HCT116 (cell line): ENCODE results near the gene ACHE. TPM values are rescaled to one million over a fixed set of nuclear protein-coding genes. Genes with fewer than 3 reads are reported as not detected.

Experiments used
- ATAC-seq: fragments of 200-7000 bp; cut with Tn5 transposase; 2 replicates; pipeline ENCODE4 v1.9.1; 2020; ENCODE audit warnings: mild to moderate bottlenecking, moderate library complexity
- BruUV-seq: library from RNA; stranded (reverse); fragments of 400-500 nt; replicated peaks from 2 replicates; lab custom pipeline; 2021; lab: Mats Ljungman, UMichigan
- CTCF ChIA-PET: fragments of 300-600 bp; sonication (Branson Sonifier 250); formaldehyde crosslinking; loops from one replicate; lab custom pipeline; 2021; ENCODE audit warnings: antibody characterized with exemption; lab: Charles Lee
- POLR2A ChIA-PET: fragments of 300-600, 350-600 bp; sonication (Branson Sonifier 250); formaldehyde crosslinking; loops from one replicate; lab custom pipeline; 2021; ENCODE audit warnings: antibody characterized with exemption; lab: Charles Lee
- RAD21 ChIA-PET, 2 experiments: fragments of 300-600 bp; sonication (Branson Sonifier 250); formaldehyde crosslinking; loops; one replicate each; lab custom pipeline; 2023; ENCODE audit warnings: low total read pairs in 2 of 2; ENCODE audit not compliant: uncharacterized antibody in 2 of 2, unreplicated experiment in 2 of 2, low non-redundant PET in 1 of 2; lab: Charles Lee
- DNase-seq: peaks from one replicate; pipeline ENCODE4 v3.0.0-alpha.2; 2010; ENCODE audit warnings: low read depth, low spot score
- H2AFZ ChIP-seq: fragments of 200-600 bp; shearing (Covaris generic), sonication (generic); 2 replicates; pipeline ENCODE4 v1.6.1; 2017; ENCODE audit warnings: low read depth, mixed run types, mixed read lengths, antibody characterized with exemption, low read length; ENCODE audit not compliant: poor library complexity, severe bottlenecking
- H3K27ac ChIP-seq: 2 replicates; pipeline ENCODE4 v1.5.1; 2012; ENCODE audit warnings: low read depth, low read length
- H3K27me3 ChIP-seq: fragments of 200-600 bp; sonication (generic); 2 replicates; pipeline ENCODE4 v1.6.1; 2016; ENCODE audit warnings: mixed run types, low read length, mixed read lengths; ENCODE audit not compliant: insufficient read depth
- H3K36me3 ChIP-seq, 2 experiments: fragments of 200-500 bp in 1 of 2; fragments of 200-600 bp in 1 of 2; sonication (Bioruptor generic) in 1 of 2; sonication (generic) in 1 of 2; 2 replicates each; pipeline versions ENCODE4 v1.5.1 to v1.6.1; 2014 to 2016; ENCODE audit warnings: low read length in 2 of 2, inconsistent platforms in 1 of 2, mixed read lengths in 1 of 2, mixed run types in 1 of 2; ENCODE audit not compliant: insufficient read depth in 2 of 2, control insufficient read depth in 1 of 2
- H3K4me1 ChIP-seq, 2 experiments: fragments of 200-600 bp in 1 of 2; sonication (generic) in 1 of 2; 2 replicates each; pipeline versions ENCODE4 v1.5.1 to v1.6.1; 2012 to 2017; ENCODE audit warnings: low read length in 2 of 2, inconsistent platforms in 1 of 2, mild to moderate bottlenecking in 1 of 2, mixed read lengths in 1 of 2, mixed run types in 1 of 2, moderate library complexity in 1 of 2; ENCODE audit not compliant: insufficient read depth in 2 of 2, control insufficient read depth in 1 of 2
- H3K4me2 ChIP-seq: fragments of 200-600 bp; sonication (generic); 2 replicates; pipeline ENCODE4 v1.6.1; 2017; ENCODE audit warnings: mixed run types, low read length, mixed read lengths
- H3K4me3 ChIP-seq, 2 experiments: fragments of 200-600 bp in 1 of 2; sonication (generic) in 1 of 2; replicated peaks in 1 of 2; 2 replicates each; pipeline ENCODE4 v1.5.1; 2011 to 2016; ENCODE audit warnings: low read length in 2 of 2, control low read depth in 1 of 2, low read depth in 1 of 2, mild to moderate bottlenecking in 1 of 2, mixed read lengths in 1 of 2, mixed run types in 1 of 2
- H3K79me2 ChIP-seq: fragments of 200-600 bp; sonication (generic); 2 replicates; pipeline ENCODE4 v1.6.1; 2017; ENCODE audit warnings: mild to moderate bottlenecking, mixed run types, low read length, moderate library complexity, mixed read lengths; ENCODE audit not compliant: insufficient read depth
- H3K9ac ChIP-seq: fragments of 200-600 bp; sonication (generic); 2 replicates; pipeline ENCODE4 v1.6.1; 2016; ENCODE audit warnings: low read length, mixed read lengths
- H3K9me2 ChIP-seq: fragments of 200-600 bp; sonication (generic), shearing (Covaris generic); 2 replicates; pipeline ENCODE4 v1.6.1; 2017; ENCODE audit warnings: mixed run types, mild to moderate bottlenecking, moderate library complexity; ENCODE audit not compliant: insufficient read depth
- H3K9me3 ChIP-seq, 2 experiments: fragments of 200-500 bp in 1 of 2; fragments of 200-600 bp in 1 of 2; sonication (Bioruptor generic) in 1 of 2; sonication (generic) in 1 of 2; 2 replicates each; pipeline ENCODE4 v1.6.1; 2014 to 2017; ENCODE audit warnings: low read length in 2 of 2, mixed read lengths in 2 of 2, inconsistent platforms in 1 of 2, low read depth in 1 of 2, mild to moderate bottlenecking in 1 of 2, mixed run types in 1 of 2, moderate library complexity in 1 of 2; ENCODE audit not compliant: control insufficient read depth in 1 of 2, insufficient read depth in 1 of 2
- H4K20me1 ChIP-seq: fragments of 200-600 bp; sonication (generic), shearing (Covaris generic); 2 replicates; pipeline ENCODE4 v1.6.1; 2017; ENCODE audit warnings: mixed run types, mild to moderate bottlenecking, moderate library complexity; ENCODE audit not compliant: insufficient read depth
- CBX3 ChIP-seq: IDR thresholded peaks from 2 replicates; pipeline ENCODE4 v1.6.1; 2012; ENCODE audit warnings: low read depth
- CEBPB ChIP-seq: IDR thresholded peaks from 2 replicates; pipeline ENCODE4 v1.6.1; 2012; ENCODE audit warnings: low read depth
- CTCF ChIP-seq, 3 experiments: fragments of 200-600 bp in 1 of 3; sonication (generic) in 1 of 3; IDR thresholded peaks in 2 of 3; conservative IDR thresholded peaks in 1 of 3; 2 replicates each; pipeline ENCODE4 v1.5.1; 2012 to 2017; ENCODE audit warnings: low read depth in 2 of 3, low read length in 2 of 3, antibody characterized with exemption in 1 of 3, borderline replicate concordance in 1 of 3, control low read depth in 1 of 3, mild to moderate bottlenecking in 1 of 3, mixed read lengths in 1 of 3, mixed run types in 1 of 3, moderate library complexity in 1 of 3; ENCODE audit not compliant: insufficient read depth in 1 of 3
- EGR1 ChIP-seq: IDR thresholded peaks from 2 replicates; pipeline ENCODE4 v1.6.1; 2012; ENCODE audit warnings: low read depth
- ELF1 ChIP-seq: IDR thresholded peaks from 2 replicates; pipeline ENCODE4 v1.6.1; 2012; ENCODE audit warnings: low read depth, borderline replicate concordance
- EZH2 ChIP-seq: fragments of 200-600 bp; sonication (generic); IDR thresholded peaks from 2 replicates; pipeline ENCODE4 v1.6.1; 2017; ENCODE audit warnings: antibody characterized with exemption, mixed run types
- EZH2phosphoT487 ChIP-seq: fragments of 200-600 bp; IDR thresholded peaks from 2 replicates; pipeline ENCODE4 v1.6.1; 2018; ENCODE audit warnings: antibody characterized with exemption, borderline replicate concordance
- FOSL1 ChIP-seq: IDR thresholded peaks from 2 replicates; pipeline ENCODE4 v1.6.1; 2012; ENCODE audit warnings: low read depth
- JUND ChIP-seq: IDR thresholded peaks from 2 replicates; pipeline ENCODE4 v1.6.1; 2012
- MAX ChIP-seq: IDR thresholded peaks from 2 replicates; pipeline ENCODE4 v1.6.1; 2012
- POLR2A ChIP-seq: IDR thresholded peaks from 2 replicates; pipeline ENCODE4 v1.7.0; 2011; ENCODE audit warnings: borderline replicate concordance; ENCODE audit not compliant: insufficient read depth, insufficient read length; ENCODE audit errors: extremely low read depth
- POLR2AphosphoS5 ChIP-seq: IDR thresholded peaks from 2 replicates; pipeline ENCODE4 v1.6.1; 2011; ENCODE audit warnings: mild to moderate bottlenecking, low read depth, low read length, moderate library complexity
- SIN3A ChIP-seq: IDR thresholded peaks from 2 replicates; pipeline ENCODE4 v1.6.1; 2012; ENCODE audit warnings: low read depth
- SP1 ChIP-seq: IDR thresholded peaks from 2 replicates; pipeline ENCODE4 v1.6.1; 2012; ENCODE audit warnings: low read depth
- SRF ChIP-seq: IDR thresholded peaks from 2 replicates; pipeline ENCODE4 v1.6.1; 2012; ENCODE audit warnings: low read depth
- TCF7L2 ChIP-seq: IDR thresholded peaks from 2 replicates; pipeline ENCODE4 v1.7.0; 2011; ENCODE audit warnings: borderline replicate concordance, inconsistent platforms; ENCODE audit not compliant: insufficient read depth, insufficient read length; ENCODE audit errors: extremely low read depth
- YY1 ChIP-seq: IDR thresholded peaks from 2 replicates; pipeline ENCODE4 v1.6.1; 2011; ENCODE audit warnings: low read length, low read depth, moderate library complexity, mild to moderate bottlenecking; ENCODE audit not compliant: insufficient replicate concordance; ENCODE audit errors: extremely low read depth
- ZBTB33 ChIP-seq: IDR thresholded peaks from 2 replicates; pipeline ENCODE4 v1.6.1; 2011; ENCODE audit warnings: mild to moderate bottlenecking, low read length, moderate library complexity; ENCODE audit not compliant: insufficient replicate concordance; ENCODE audit errors: extremely low read depth
- ZFX ChIP-seq: fragments of 450-650 bp; IDR thresholded peaks from 2 replicates; pipeline ENCODE4 v1.6.1; 2017
- intact Hi-C: fragments of 100-400 bp; cut with micrococcal nuclease; formaldehyde crosslinking; loops from 2 replicates; pipeline ENCODE4 v1.10.0; 2022
- total RNA-seq: library from RNA; stranded (reverse); gene quantifications from one replicate; pipeline ENCODE4 v1.2.1, GENCODE V29; 2021; ENCODE audit not compliant: unreplicated experiment

The ACHE gene
- total RNA-seq, 1 experiment from 2014 or later = 1.8 TPM

GRCh38 chr7:100873599-100874299, 21.9 kb downstream of the ACHE start:
- peak overlapping the region; percentile 84 for H3K27ac ChIP-seq
- H3K9me3 ChIP-seq = no peaks in the 10 kb centered on the region
- H4K20me1 ChIP-seq = peaks cover 9% of the 10 kb centered on the region; the same call in 1 of the 2 replicates
- POLR2A ChIA-PET = interaction anchor here (2.4 kb wide), 1 partner anchor 15 kb away, joined by 31 read pairs; the partner anchor contains the start of gene UFSP1
- intact Hi-C loops = no loop called here
- DNase-seq = no peak
- peaks cover 13 to 27% of the 10 kb centered on the region in 2 experiments for H3K4me1 ChIP-seq
- peak overlapping the region; percentile 97 to 98 for H3K4me3 ChIP-seq
- no TSS peak for BruUV-seq
- H3K79me2 ChIP-seq = peaks cover 71% of the 10 kb centered on the region
- H3K4me2 ChIP-seq = peak overlapping the region; percentile 92
- no peak overlapping the region for H2AFZ ChIP-seq
- ATAC-seq = peak; percentile 5
- H3K9me2 ChIP-seq = no peaks in the 10 kb centered on the region
- CTCF ChIA-PET = no interaction called here
- no peaks in the 10 kb centered on the region for H3K27me3 ChIP-seq
- RAD21 ChIA-PET = no interaction called here
- TF ChIP-seq CEBPB (no peak), MAX (no peak), ZFX (no peak), TCF7L2 (no peak), ZBTB33 (no peak), CBX3 (no peak), FOSL1 (no peak), POLR2AphosphoS5 (no peak), EGR1 (no peak), SRF (no peak), YY1 (no peak), JUND (no peak), POLR2A (no peak), ELF1 (no peak), CTCF (IDR thresholded peaks at IDR 0.05 in 2 of 3, conservative IDR thresholded peaks at IDR 0.05 in 1 of 3; ENCODE audit: borderline replicate concordance in 1 of 3, insufficient read depth in 1 of 3, low read depth in 2 of 3, low read length in 2 of 3) (no peak), SP1 (no peak), EZH2phosphoT487 (no peak), SIN3A (no peak), EZH2 (no peak)
- peak overlapping the region; percentile 97 for H3K9ac ChIP-seq
- H3K36me3 ChIP-seq = peaks cover 21 to 47% of the 10 kb centered on the region in 2 experiments
